ENCODE results near the gene SLC19A1.

Gene SLC19A1

GRCh38 chr21:45545236-45545570, 3.0 kb upstream of the SLC19A1 start:
- no peak for DNase-seq (ENCODE audit: low read depth in 2 of 2)

DNA sequence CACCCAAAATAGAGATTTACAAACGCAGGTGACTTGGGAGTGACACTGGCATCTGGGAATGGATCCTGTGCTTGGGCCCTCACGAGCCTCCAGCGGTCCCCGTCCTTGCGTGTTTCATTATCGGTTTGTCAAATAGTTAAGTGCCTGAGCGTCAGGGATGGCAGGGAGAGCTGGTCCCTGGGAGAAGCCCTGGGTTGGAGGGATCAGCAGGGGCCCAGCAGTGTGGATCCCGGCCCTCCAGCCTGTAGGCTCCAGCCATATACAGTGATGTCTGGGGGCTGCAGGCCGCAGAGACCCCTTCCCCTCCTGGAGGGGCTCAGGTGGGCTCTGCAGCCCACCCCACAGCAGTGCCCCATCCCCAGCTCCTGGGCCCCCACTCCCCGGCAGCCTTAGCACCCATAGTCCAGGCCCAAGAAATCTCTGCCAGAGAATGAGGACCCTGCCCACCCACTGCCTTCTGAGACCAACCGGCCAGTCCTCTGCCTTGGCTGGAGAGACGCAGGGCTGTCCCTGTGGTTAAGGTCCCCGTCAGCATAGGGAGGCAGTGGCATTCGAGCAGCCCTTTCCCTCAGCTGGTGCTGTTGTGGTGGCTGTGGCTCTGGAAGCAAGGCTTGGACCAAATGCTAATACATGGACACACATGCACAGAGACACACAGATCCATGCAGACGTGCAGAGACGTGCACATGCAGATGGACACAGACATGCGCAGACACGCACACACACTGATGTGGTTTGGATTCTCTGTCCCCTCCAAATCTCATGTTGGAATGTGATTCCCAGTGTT, 2.4 kb upstream of the SLC19A1 start:
- DNase-seq (ENCODE audit: low read depth in 2 of 2), result no peak

- no peak for DNase-seq (ENCODE audit: low read depth in 2 of 2)
These were observed 1.6 kb upstream of the SLC19A1 start for GRCh38 chr21:45543710-45544448.

DNA sequence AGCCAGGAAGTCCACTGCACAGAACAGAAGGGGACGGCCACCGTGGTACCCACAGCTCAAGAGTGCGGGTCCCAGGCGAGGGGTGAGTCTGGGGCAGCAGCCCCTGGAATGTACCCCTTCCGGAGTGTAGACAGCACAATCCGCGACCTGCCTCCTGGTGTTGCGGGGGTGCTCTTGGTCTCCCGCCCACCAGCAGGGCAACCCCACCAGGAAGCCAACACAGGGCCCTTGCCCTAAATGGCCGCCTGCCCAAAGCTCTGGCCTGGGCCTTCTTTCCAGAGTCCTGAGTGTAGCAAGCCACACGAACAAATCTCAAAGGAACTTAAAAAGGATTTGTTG, 1.1 kb upstream of the SLC19A1 start:
- DNase-seq (ENCODE audit: low read depth in 2 of 2), result no peak

DNA sequence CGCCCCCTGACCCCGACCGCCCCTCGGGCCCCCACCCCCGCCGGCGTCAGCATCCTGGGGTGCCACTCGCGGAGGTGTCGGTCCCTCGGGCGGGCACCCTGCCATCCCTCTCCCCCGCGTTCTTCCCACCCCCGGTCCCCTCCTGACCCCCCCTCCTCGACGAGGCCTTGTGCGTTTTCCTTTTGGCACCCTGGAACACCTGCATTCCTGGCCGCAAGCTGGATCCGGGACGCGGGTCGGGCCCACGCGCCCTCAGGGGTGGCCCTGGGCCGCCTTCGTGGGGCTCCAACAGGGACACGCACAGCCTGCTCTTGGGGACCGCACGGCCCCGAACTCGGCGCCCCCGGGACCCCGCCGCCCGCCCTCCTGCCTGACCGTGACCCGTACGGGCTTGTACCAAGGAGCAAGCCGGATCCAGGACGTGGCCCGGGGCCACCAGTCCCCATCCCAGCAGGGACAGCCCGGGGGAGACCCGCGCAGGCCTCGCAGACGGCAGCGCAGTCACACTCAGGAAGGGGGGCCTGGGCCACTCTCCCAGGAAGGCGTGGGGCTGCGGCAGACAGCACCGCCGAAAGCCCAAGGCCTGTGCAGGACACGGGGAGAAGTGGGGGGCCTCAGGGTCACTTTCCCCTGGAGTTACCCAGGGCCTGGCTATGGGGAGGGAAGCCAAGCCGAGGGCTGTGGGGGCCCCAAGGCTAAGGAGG, 579 bp upstream of the SLC19A1 start:
- DNase-seq (ENCODE audit: low read depth in 2 of 2), result no peak

DNA sequence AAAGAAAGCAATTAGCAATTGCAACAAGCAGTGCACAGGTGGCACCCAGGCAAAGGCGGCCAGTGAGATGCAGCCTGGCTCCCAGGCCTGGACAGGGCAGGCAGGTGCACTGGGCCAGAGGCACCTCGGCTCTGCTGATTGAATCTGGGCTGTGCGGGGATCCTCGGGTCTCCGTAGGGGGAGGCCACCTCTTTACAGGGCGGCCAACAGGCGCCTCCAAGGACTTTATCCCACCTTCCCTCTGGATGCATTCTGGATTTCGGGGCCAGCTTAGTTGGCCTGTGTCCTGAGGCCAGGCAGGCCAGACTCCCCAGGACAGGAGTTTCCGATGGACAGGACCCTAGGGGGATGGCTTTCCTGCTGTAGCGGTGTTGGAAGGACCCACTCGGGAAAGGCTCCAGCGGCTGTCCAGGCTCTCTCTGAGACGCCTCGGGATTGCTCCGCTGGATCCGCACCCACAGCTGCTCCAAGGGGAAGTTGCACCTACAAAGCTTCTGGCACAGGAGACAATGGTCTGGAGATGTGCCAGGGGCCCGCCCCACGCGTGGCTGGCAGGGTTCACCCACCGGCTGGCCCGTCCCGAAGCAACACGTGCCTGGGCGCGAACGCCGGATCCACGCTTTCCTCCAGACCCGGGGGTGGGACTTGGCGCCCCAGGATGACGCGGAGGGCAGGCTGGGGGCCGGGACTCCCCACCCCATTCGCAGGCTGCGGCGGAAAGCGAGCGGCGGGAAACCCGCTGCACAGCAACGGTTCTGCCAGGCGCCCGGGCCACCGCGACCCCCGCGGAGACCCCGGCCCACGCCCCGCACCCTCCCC, 810 bp downstream of the SLC19A1 start:
- DNase-seq (ENCODE audit: low read depth in 2 of 2), result peak in 1 of 2 experiments; percentile 15

DNA sequence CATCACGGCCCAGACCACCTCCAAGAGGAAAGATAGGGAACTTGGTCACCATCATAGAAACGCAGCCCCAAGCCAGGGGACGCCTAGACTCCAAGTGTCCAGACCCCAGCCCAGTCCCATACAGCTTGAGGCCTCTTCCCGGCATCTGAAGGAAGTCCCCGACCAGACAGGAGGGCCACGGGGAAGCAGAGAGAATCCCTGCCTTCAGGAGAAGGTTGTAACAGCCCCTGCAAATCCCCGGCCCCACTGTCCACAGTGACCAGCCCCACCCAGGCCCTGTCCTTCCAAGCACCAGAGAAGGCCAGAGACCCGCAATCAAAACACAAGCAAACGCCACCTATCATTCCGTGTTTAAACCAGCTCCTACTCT, 1.7 kb downstream of the SLC19A1 start:
- no peak for DNase-seq (ENCODE audit: low read depth in 2 of 2)

DNA sequence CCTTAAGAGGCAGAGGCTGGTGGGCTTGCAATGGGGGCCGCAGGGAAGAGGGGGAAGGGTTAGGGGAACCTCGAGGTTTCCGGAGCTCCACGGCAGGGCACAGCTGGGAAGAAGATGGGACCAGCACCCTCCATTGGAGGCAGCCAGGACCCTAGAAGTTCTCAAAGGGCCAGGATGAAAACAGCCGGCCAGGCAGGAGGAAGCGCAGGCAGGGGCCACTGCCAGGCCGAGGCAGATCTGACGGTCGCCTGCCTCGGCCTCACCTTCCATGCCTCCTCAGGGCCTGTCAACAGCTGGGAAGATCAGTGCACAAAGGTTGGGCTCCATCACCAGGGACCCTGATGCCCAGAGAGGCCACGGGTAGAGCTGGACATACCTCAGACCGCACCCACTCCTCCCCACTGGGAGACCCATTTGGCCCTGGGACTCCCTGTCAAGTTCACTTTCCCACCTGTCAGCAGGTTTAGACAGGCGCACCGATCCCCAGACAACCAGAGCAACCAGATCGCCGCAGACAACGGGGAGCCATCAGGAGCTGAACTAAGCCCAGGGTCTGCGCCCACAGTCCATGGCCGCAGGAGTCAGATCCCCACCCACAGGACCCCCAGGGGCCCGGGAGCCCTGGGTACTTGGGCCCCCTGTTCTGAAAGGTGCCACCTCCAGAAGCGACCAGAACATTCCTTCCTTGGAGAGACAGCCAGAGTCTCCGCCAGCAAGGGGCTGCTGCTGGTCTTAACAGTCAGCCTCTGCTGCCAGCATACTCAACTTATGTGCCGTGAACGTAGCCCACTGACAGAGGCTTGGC, 2.2 kb downstream of the SLC19A1 start:
- DNase-seq (ENCODE audit: low read depth in 2 of 2), result no peak

- DNase-seq (ENCODE audit: low read depth in 2 of 2), result no peak
These were observed 3.0 kb downstream of the SLC19A1 start for GRCh38 chr21:45539046-45539795.

DNA sequence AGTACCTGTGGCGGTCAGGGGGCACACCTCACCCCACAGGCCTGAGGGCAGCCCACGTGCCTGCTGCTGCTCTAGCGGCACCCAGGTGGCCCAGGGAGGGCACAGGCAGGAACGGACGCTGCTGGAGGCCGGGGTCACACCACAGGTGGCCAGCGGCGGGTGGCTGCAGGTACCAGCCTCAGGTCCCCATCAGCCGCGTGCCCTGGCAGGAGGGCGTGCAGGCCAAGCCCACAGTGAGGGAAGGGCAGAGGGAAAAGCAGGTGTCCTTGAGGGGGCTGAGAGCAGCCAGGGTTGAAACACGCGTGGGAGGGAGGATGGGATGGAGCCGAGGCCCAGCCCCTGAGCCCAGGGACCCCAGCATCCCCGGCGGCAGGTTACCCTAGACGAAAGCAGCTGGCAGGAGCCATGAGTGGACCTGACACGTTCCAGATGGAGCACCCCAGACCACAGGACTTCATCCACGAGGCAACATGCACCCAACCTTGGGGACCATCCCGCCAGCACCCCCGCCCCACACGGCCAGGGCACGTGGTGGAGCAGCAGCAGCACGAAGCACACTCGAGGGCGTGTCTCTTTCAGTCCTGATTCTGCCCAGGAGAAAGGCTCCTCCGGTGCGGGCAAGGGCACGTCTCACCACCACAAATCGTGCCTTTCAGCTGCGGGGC, 3.7 kb downstream of the SLC19A1 start:
- no peak for DNase-seq (ENCODE audit: low read depth in 2 of 2)

- no peak for DNase-seq (ENCODE audit: low read depth in 2 of 2)
These were observed 4.4 kb downstream of the SLC19A1 start for GRCh38 chr21:45537746-45538291.

- DNase-seq (ENCODE audit: low read depth in 2 of 2), result no peak
These were observed 5.0 kb downstream of the SLC19A1 start for GRCh38 chr21:45537111-45537745.

DNA sequence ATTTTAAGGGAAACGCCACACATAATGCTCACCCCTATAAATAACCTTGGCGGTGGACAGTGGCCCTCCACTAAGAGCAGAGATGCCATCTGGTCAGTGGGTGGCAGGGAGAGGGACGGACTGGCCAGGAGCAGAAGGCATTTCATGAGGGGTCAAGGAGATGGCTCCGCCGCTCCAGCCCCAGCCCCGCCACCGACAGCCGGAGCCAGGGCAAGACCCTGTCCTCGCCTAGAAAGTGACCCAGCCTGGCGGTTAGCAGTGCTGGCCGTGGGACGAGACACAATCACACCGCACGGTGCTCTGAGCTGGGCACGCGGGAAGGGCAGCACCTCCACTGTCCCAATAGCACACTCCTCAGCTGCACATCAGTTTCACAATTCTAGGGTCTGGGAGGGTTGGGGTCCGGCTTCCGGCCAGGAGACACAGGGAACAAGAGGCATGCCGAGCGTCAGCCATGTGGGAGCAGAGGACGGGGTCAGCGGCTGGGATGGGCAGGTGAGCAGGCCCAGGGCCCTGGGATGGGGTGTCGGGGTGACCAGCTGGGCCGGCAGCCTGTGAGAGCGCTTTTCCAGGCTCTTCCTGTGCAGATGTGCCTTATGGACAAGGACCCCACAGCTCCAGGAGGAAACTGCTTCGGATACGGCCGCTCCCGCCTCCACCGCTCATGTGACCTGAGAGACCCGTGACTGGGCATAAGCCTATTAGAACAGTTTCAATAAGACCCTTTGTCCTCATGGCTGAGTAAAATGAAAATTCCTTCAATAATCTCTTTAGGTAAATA, 5.7 kb downstream of the SLC19A1 start:
- no peak for DNase-seq (ENCODE audit: low read depth in 2 of 2)

DNA sequence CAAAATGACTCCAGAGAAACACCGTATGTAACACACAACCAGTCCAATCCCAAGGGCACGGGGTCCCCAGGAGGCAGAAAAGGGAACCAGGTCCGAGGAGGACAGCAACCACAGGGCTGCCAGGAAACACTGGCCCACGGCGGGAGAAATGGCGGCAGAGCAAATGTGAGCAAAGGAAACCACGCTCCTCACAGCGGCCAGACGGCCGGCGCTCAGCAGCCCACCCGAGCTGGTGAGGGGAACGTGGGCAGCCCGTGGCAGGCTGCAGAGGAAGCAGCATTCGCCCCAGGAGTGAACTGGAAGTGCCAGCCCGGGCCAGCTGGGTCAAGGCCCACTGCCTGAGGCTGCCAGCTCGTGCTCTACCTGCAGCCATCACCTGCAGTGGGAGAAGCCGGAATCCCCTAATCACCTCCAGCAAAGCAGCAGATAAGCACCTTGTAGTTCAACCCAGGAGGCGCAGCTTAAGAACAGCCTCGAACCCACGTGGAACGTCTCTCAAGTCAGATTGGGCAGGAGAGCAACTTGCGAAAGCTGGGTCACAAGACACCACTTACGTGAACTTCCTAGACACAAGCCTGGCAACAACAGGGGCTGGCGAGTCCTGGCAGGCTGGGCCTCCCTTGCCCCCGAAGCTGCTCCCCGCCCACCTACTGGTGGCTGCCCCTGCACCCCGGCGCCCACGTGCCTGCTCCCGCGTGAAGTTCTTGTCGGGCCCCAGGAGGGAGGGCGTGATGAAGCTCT, 6.7 kb downstream of the SLC19A1 start:
- DNase-seq (ENCODE audit: low read depth in 2 of 2), result no peak

DNA sequence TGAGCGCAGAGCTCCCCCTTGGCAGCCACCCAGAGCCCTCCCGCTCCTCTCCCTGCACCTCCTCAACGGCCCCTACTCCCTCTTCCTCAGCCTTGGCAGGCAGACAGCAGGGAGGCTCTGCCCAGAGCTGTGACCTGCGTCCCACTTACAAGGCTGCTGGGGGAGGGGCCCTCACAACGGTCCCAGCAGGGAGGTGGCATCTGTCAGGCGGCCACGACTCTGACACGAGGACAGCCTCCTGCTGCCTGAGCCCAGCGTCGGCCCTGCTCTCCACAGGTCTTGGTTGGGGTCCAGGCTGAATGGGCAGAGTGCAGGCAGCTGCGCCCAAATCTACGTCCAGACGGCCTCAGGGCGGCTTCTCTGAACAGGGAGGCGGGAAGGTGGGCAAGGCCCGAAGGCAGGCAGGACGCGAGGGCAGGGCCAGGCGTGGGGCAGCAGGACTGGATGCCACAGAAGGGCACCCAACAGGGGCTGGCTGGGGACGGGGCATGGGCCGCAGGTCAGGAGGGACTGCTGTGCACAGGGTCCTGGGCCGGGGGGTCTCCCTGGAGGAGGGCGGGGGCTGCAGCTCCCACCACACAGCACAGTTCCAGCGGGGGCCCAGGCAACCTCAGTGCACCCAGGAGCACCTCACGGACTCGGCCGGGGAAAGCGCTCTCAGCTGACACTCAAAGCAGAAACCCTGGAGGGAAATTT, 7.5 kb downstream of the SLC19A1 start:
- DNase-seq (ENCODE audit: low read depth in 2 of 2), result no peak

DNA sequence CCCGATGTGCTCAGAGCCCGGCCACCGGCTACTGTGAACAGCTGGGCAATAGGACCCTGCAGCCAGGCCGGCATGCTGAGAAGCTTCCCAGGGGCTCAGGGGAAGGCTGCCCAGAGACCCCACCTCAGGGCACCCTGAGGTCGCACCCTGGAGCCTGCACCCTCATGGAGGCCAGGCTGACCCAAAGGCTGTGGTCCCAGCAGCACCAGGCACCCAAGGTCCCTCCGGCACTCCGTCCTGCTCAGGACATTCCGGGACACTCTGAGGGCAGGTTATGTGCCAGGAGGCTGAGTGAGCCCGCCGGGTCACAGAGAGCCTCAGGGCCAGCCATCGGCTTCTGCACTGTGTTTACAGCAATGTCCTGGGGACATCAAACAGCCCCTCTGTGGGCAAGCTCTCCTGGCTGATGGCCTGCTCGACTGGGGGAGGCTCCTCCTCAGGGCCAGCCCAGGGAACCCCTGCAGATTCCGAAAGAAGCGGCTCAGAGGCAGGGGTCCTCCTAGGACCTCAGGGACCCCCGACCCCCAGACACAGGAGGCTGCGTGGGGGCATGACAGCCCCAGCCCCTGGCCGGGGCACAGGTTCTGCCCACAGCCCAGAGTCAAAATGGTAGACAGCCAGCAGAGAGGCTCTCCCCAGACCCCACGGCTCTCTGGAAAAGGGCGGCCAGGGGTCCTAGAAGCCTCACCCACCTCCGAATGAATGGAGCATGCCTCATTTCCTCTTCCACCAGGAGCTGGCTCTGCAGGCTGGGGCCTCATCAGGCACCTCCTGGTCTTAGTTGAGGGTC, 8.2 kb downstream of the SLC19A1 start:
- DNase-seq (ENCODE audit: low read depth in 2 of 2), result no peak
